Measurements from ENCODE around the gene PPP2R2B.

GRCh38 chr5:146862641-146863040, 15.9 kb downstream of the PPP2R2B start:
- TF ChIP-seq TAF1 (IDR thresholded peaks at IDR 0.05; ENCODE audit: low read depth), result no peak
- no peak for TF ChIP-seq CEBPB (IDR thresholded peaks at IDR 0.05)
- no peak for TF ChIP-seq USF1 (IDR thresholded peaks at IDR 0.05)
- TF ChIP-seq EP300 (IDR thresholded peaks at IDR 0.05; ENCODE audit: borderline replicate concordance), result no peak
- no peak for TF ChIP-seq EGR1 (IDR thresholded peaks at IDR 0.05)
- TF ChIP-seq RAD21 (IDR thresholded peaks at IDR 0.05; ENCODE audit: low read depth), result no peak
- TF ChIP-seq MAX (IDR thresholded peaks at IDR 0.05), result no peak
- TF ChIP-seq FOXM1 (IDR thresholded peaks at IDR 0.05; ENCODE audit: borderline replicate concordance, low read depth), result no peak
- no peak for TF ChIP-seq CREB1 (IDR thresholded peaks at IDR 0.05; ENCODE audit: low read depth)
- no peak for TF ChIP-seq REST (IDR thresholded peaks at IDR 0.05; ENCODE audit: low read depth)
